Activated naive CD4-positive, alpha-beta T cell treated with anti-CD3 and anti-CD28 coated beads, Interleukin-2, amount 10 ng/mL, durations not matched to agents 5 hours and 36 hours (primary cell): ENCODE measurements around the gene HMOX2. TPM values are rescaled to one million over a fixed set of nuclear protein-coding genes. Genes with fewer than 3 reads are reported as not detected.

Experiments
- total RNA-seq, 2 experiments: library from RNA; stranded (reverse); gene quantifications; one replicate each; pipeline ENCODE4 v1.2.3, GENCODE V29; 2021

The HMOX2 gene, protein sequence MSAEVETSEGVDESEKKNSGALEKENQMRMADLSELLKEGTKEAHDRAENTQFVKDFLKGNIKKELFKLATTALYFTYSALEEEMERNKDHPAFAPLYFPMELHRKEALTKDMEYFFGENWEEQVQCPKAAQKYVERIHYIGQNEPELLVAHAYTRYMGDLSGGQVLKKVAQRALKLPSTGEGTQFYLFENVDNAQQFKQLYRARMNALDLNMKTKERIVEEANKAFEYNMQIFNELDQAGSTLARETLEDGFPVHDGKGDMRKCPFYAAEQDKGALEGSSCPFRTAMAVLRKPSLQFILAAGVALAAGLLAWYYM
- 10 to 100 TPM; 77.6 to 85.4 TPM for total RNA-seq

DNA sequence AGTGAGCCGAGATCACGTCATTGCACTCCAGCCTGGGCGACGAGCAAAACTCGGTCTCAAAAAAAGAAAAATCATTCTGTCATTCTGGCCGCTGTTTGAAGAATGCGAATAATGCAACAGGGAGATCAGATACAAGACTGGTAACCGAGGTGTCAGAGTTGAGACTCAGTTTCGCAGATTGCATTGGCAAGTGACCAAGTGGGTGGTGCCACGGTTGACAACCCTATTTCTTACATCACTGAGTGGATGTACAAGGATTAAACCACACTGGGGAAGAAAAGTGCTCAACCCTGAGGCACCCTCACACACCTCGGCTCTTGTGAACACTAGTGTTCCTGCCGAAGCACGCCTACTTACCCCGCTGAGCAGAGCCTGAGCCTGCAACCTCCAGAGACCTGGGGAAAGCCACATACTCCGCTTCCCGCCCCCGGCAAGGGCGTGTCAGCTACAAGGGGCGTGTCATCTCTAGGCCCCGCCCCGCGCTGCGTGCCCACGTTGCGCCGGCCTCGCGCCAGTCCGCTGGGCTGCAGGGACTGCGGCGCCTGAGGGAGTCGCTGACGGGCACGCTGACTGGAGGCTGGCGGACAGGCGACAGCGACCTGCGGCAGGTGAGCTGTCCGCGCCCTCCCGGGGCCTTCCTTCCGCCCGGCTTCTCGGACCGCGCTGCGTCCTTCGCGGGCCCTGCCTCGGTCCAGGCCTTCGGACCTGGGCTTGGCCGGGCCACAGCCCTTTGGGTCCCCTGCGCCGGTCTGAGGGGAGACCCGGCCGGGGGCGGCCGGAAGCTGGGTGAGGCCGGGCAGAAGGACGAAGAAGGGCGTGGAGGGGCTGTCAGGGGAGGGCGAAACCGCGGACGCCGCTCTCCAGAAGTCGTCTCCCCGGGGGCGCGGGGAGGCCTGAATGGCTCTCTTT lies at the start of gene HMOX2:
HMOX2 (plus strand) TSS at position 519 of the 909 bp plus-strand sequence. CDS start 29,127 bp downstream, outside the sequence.

DNA sequence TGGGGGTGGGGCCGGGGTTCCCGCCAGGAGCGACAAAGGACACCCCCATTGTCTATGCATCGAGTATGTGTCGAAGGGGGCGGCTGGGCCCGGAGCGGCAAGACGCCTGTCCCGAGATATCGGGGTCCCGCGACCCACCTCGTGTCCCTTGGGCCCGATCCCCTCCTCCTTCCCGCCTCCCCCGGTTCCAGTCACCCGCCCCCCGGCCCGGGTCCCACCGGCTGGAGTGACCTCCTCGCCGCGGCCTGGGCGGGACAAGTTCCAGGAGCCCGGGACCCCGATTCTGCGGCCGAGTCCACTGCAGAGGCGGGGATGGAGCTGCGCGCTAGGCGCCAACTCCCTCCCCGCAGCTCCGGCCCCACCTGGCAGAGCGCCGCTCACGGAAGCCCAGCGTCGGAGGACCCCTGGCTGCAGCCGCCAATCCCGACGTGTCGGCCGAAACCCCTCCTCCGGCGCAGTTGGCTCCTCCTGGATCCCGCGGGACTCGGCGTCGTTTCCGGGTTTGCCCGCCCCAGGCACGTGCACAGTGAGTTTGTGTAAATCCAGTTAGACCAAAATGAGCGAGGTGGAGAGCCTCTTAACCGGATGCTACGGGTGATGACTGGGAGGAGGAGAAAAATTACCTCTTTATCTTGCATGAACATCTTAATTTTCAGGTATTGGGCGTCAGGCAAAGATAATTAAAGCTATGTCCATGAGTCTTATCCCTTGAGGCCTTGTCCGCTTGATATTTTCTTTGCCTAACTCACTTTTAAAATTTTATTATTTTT lies 1.8 kb upstream of the HMOX2 start, which contains the start of gene NMRAL1:
NMRAL1 (minus strand) TSS at position 434 of the 770 bp plus-strand sequence. CDS start 493 bp downstream, outside the sequence.

DNA sequence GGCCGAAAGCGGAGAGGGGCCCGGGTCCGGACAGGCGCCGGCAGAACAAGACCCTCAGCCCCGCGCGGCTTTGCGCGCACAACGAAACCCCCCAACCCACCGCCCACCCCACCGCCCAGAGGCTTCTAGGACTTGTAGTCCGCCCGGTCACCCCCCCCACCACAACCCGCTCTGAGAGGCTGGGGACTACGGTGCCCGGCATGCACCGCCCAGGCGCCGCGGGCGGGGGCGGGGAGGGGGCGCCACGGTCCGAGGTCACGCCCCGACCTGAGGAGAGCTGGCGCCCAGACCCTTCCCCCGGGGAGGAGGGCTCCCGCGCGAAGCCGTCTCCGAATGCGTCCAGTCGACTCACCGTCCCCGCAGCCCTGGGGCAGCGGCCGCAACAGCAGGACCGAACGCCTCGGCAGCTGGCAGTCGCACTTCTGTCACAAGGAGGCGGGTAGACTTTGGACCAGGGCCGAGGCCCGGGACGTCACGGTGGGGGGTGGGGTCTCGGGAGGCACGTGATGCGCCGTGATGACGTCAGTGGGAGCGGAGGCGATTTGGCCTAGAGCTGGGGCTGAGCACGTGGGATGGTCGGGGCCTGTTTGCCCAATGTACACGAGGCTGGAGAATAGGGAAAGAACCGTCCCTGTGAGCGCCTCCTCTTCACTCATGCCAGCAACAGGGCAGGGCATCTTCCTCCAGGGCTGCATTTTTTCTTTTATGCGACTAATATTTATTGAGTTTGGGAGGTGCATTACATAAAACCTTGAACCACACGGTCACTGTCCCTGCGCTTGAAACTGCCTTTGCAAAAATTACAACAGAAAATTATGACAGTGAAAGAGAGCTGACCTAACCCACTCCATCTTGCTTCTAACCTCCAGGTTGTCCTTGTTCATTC lies 62.4 kb downstream of the HMOX2 start, which contains the start of gene CDIP1:
CDIP1 (minus strand) TSS at position 424 of the 886 bp plus-strand sequence. CDS start 24,643 bp downstream, outside the sequence.

DNA sequence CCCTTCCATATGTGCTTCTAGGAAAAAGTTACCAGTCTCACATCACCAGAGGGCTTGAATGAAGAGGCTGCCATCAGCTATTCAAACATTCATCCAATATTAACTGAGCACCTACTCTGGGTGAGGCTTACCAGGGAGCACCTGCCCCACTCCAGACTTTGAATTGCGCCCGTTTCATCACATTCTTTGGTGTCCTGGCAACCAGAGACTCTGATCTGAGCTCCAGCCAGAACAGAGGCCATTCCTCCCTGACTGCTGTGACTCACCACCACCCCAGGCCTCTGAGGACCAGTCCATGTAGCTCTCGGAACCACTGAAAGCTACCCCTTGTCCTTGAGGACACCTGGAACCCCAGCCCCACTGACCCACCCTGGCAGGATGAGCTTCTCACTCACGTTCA lies 79.9 kb downstream of the HMOX2 start, which contains the start of gene C16orf96:
C16orf96 (plus strand) TSS at position 229 of the 400 bp plus-strand sequence; CDS start at position 379, 150 bp downstream.

Other genes with a start within 250 kb of the HMOX2 start
- gene SRL, start 234.3 kb upstream of the HMOX2 start, total RNA-seq = not detected
- gene TFAP4, start 203.4 kb upstream of the HMOX2 start, total RNA-seq = 10 to 100 TPM; 20.1 to 23.5 TPM
- gene GLIS2, start 160.3 kb upstream of the HMOX2 start, total RNA-seq = under 1 TPM; 0.38 to 0.51 TPM
- gene PAM16, start 125.1 kb upstream of the HMOX2 start, total RNA-seq = 10 to 100 TPM; 33.6 to 34.8 TPM
- not detected for gene VASN, start 104.5 kb upstream of the HMOX2 start, total RNA-seq
- 100 to 1,000 TPM; 195 to 201 TPM for gene CORO7, start 59.8 kb upstream of the HMOX2 start, total RNA-seq
- 10 to 100 TPM; 43.5 to 45.3 TPM for gene DNAJA3, start 50.5 kb upstream of the HMOX2 start, total RNA-seq
- gene NMRAL1, start 1.8 kb upstream of the HMOX2 start, total RNA-seq = 10 to 100 TPM; 43.8 to 46.6 TPM
- 10 to 100 TPM; 33.2 to 33.6 TPM for gene CDIP1, start 62.4 kb downstream of the HMOX2 start, total RNA-seq
- under 1 TPM; 0.25 to 0.39 TPM for gene C16orf96, start 79.9 kb downstream of the HMOX2 start, total RNA-seq
- gene UBALD1, start 138.5 kb downstream of the HMOX2 start, total RNA-seq = 10 to 100 TPM; 19.1 to 24.8 TPM
- gene MGRN1, start 148.4 kb downstream of the HMOX2 start, total RNA-seq = 10 to 100 TPM; 72.8 to 73.6 TPM
- gene NUDT16L1, start 217.2 kb downstream of the HMOX2 start, total RNA-seq = 10 to 100 TPM; 31.7 to 32.8 TPM